DMS 273 (cell line): ENCODE measurements around the gene ARMC6.
"Not testable (repeated sequence)": the region's sequence is repeated elsewhere in the genome, so short reads cannot be mapped to it uniquely, and the experiment has no call there.

Experiments
- DNase-seq: peaks from one replicate; lab custom pipeline; 2025; ENCODE audit not compliant: unreplicated experiment; lab: John Stamatoyannopoulos, UW

The ARMC6 gene

GRCh38 chr19:19074196-19074882, 40.9 kb downstream of the ARMC6 start:
- no peak for DNase-seq

GRCh38 chr19:19075126-19075525, 41.7 kb downstream of the ARMC6 start:
- DNase-seq = no peak

- DNase-seq = no peak
Observed at GRCh38 chr19:19076476-19076875, 43.1 kb downstream of the ARMC6 start.

- DNase-seq = no peak
Observed at GRCh38 chr19:19077103-19077502, 43.7 kb downstream of the ARMC6 start.

GRCh38 chr19:19078801-19079200, 45.4 kb downstream of the ARMC6 start:
- no peak for DNase-seq

GRCh38 chr19:19079571-19079970, 46.2 kb downstream of the ARMC6 start:
- DNase-seq = no peak

GRCh38 chr19:19081642-19082151, 48.3 kb downstream of the ARMC6 start:
- DNase-seq = no peak

- no peak for DNase-seq
Observed at GRCh38 chr19:19083413-19084178, 50.2 kb downstream of the ARMC6 start.

- no peak for DNase-seq
Observed at GRCh38 chr19:19087676-19088075, 54.3 kb downstream of the ARMC6 start.

GRCh38 chr19:19094513-19094912, 61.1 kb downstream of the ARMC6 start:
- DNase-seq = no peak

- DNase-seq = no peak
Observed at GRCh38 chr19:19095691-19096090, 62.3 kb downstream of the ARMC6 start.

GRCh38 chr19:19096641-19097627, 63.5 kb downstream of the ARMC6 start:
- no peak for DNase-seq

GRCh38 chr19:19098084-19098702, 64.8 kb downstream of the ARMC6 start:
- DNase-seq = no peak

- DNase-seq = no peak
Observed at GRCh38 chr19:19098703-19099632, 65.6 kb downstream of the ARMC6 start.

GRCh38 chr19:19101540-19101939, 68.1 kb downstream of the ARMC6 start:
- DNase-seq = no peak

GRCh38 chr19:19102566-19102965, 69.2 kb downstream of the ARMC6 start:
- DNase-seq = not testable (repeated sequence)

GRCh38 chr19:19103167-19103566, 69.8 kb downstream of the ARMC6 start:
- DNase-seq = no peak

GRCh38 chr19:19105365-19106055, 72.1 kb downstream of the ARMC6 start:
- peak; percentile 73 for DNase-seq

- DNase-seq = no peak
Observed at GRCh38 chr19:19106056-19106551, 72.7 kb downstream of the ARMC6 start.
